Neuron (in vitro differentiated cells): ENCODE results near the gene SGMS1.
"Not testable (repeated sequence)": the region's sequence is repeated elsewhere in the genome, so short reads cannot be mapped to it uniquely, and the experiment has no call there.

Source experiments
- H2AFZ ChIP-seq: one replicate; pipeline ENCODE4 v1.6.1; 2013; ENCODE audit warnings: low read depth, mild to moderate bottlenecking, inconsistent platforms, low read length, moderate library complexity
- H3K27me3 ChIP-seq: one replicate; pipeline ENCODE4 v1.6.1; 2013; ENCODE audit warnings: low read length; ENCODE audit not compliant: insufficient read depth
- H3K36me3 ChIP-seq: one replicate; pipeline ENCODE4 v1.6.1; 2013; ENCODE audit warnings: low read length; ENCODE audit not compliant: insufficient read depth
- H3K4me1 ChIP-seq: one replicate; pipeline ENCODE4 v1.6.1; 2013; ENCODE audit warnings: low read length; ENCODE audit not compliant: insufficient read depth
- H3K4me3 ChIP-seq: 2 replicates; pipeline ENCODE4 v1.5.1; 2013; ENCODE audit warnings: mild to moderate bottlenecking, low read length, moderate library complexity
- H3K9me3 ChIP-seq: one replicate; pipeline ENCODE4 v1.6.1; 2013; ENCODE audit warnings: low read length

SGMS1 gene

GRCh38 chr10:50623663-50624412 is at the start of gene SGMS1:
Gene SGMS1 (minus strand): TSS chr10:50623956. CDS start chr10:50344114, 279,842 bp downstream.
- Histone ChIP-seq H3K27me3 (no peaks in the 10 kb centered on the region), H3K4me3 (peak within 1 kb of the TSS; percentile 77), H3K9me3 (no peaks in the 10 kb centered on the region), H3K36me3 (no peaks in the 10 kb centered on the region), H2AFZ (peak within 1 kb of the TSS; percentile 95), H3K4me1 (peaks cover 14% of the 10 kb centered on the region)

GRCh38 chr10:50672152-50672551 is 48.4 kb upstream of the SGMS1 start:
- H3K36me3 ChIP-seq, H3K4me3 ChIP-seq, H3K4me1 ChIP-seq, H3K27me3 ChIP-seq, H3K9me3 ChIP-seq, H2AFZ ChIP-seq: not testable (repeated sequence)

- H3K4me1 ChIP-seq, H3K4me3 ChIP-seq, H2AFZ ChIP-seq, H3K27me3 ChIP-seq, H3K36me3 ChIP-seq, H3K9me3 ChIP-seq: not testable (repeated sequence)
Measured at GRCh38 chr10:50671645-50672044, 47.9 kb upstream of the SGMS1 start.

- not testable (repeated sequence) for H3K9me3 ChIP-seq, H3K27me3 ChIP-seq, H3K4me3 ChIP-seq, H3K36me3 ChIP-seq, H3K4me1 ChIP-seq, H2AFZ ChIP-seq
Measured at GRCh38 chr10:50669957-50670356, 46.2 kb upstream of the SGMS1 start.

- H3K27me3 ChIP-seq, H3K4me3 ChIP-seq, H3K4me1 ChIP-seq, H3K36me3 ChIP-seq, H3K9me3 ChIP-seq, H2AFZ ChIP-seq: not testable (repeated sequence)
Measured at GRCh38 chr10:50667353-50667752, 43.6 kb upstream of the SGMS1 start.

GRCh38 chr10:50662420-50662819 is 38.7 kb upstream of the SGMS1 start:
- H3K4me3 ChIP-seq, H2AFZ ChIP-seq, H3K4me1 ChIP-seq, H3K36me3 ChIP-seq, H3K9me3 ChIP-seq, H3K27me3 ChIP-seq: not testable (repeated sequence)

GRCh38 chr10:50661563-50661962 is 37.8 kb upstream of the SGMS1 start:
- H3K27me3 ChIP-seq: not testable (repeated sequence)

GRCh38 chr10:50659865-50660730 is 36.3 kb upstream of the SGMS1 start:
- H3K4me3 ChIP-seq, H2AFZ ChIP-seq, H3K9me3 ChIP-seq: not testable (repeated sequence)

More at GRCh38 chr10:50661563-50661962, 37.8 kb upstream of the SGMS1 start:
- H2AFZ ChIP-seq, H3K4me3 ChIP-seq, H3K36me3 ChIP-seq, H3K4me1 ChIP-seq, H3K9me3 ChIP-seq: not testable (repeated sequence)

GRCh38 chr10:50659016-50659864 is 35.5 kb upstream of the SGMS1 start:
- H3K36me3 ChIP-seq: not testable (repeated sequence)

More at GRCh38 chr10:50659865-50660730, 36.3 kb upstream of the SGMS1 start:
- H3K4me1 ChIP-seq, H3K36me3 ChIP-seq, H3K27me3 ChIP-seq: not testable (repeated sequence)

GRCh38 chr10:50658165-50658564 is 34.4 kb upstream of the SGMS1 start:
- no peaks in the 10 kb centered on the region for H3K9me3 ChIP-seq
- H2AFZ ChIP-seq: no peak overlapping the region
- no peak overlapping the region for H3K4me3 ChIP-seq
- no peaks in the 10 kb centered on the region for H3K36me3 ChIP-seq
- peaks cover 6% of the 10 kb centered on the region for H3K4me1 ChIP-seq
- no peaks in the 10 kb centered on the region for H3K27me3 ChIP-seq

More at GRCh38 chr10:50659016-50659864, 35.5 kb upstream of the SGMS1 start:
- not testable (repeated sequence) for H2AFZ ChIP-seq, H3K4me3 ChIP-seq, H3K4me1 ChIP-seq, H3K9me3 ChIP-seq, H3K27me3 ChIP-seq

GRCh38 chr10:50653758-50654157 is 30.0 kb upstream of the SGMS1 start:
- no peaks in the 10 kb centered on the region for H3K36me3 ChIP-seq
- no peak overlapping the region for H2AFZ ChIP-seq
- H3K4me1 ChIP-seq: peaks cover 8% of the 10 kb centered on the region

GRCh38 chr10:50653142-50653541 is 29.4 kb upstream of the SGMS1 start:
- Histone ChIP-seq H3K36me3 (no peaks in the 10 kb centered on the region), H3K4me1 (peaks cover 8% of the 10 kb centered on the region), H3K9me3 (no peaks in the 10 kb centered on the region), H3K27me3 (no peaks in the 10 kb centered on the region), H2AFZ (peak overlapping the region; percentile 1), H3K4me3 (no peak overlapping the region)

More at GRCh38 chr10:50653758-50654157, 30.0 kb upstream of the SGMS1 start:
- no peaks in the 10 kb centered on the region for H3K27me3 ChIP-seq
- no peaks in the 10 kb centered on the region for H3K9me3 ChIP-seq
- H3K4me3 ChIP-seq: no peak overlapping the region

- Histone ChIP-seq H2AFZ (no peak overlapping the region), H3K4me1 (peaks cover 8% of the 10 kb centered on the region), H3K36me3 (no peaks in the 10 kb centered on the region), H3K4me3 (no peak overlapping the region), H3K27me3 (no peaks in the 10 kb centered on the region), H3K9me3 (no peaks in the 10 kb centered on the region)
Measured at GRCh38 chr10:50651808-50652207, 28.1 kb upstream of the SGMS1 start.
